NB4 (cell line): ENCODE measurements around the gene DIRAS1.

Experiments used
- CTCF ChIP-seq: IDR thresholded peaks from one replicate; pipeline ENCODE4 v1.5.1; 2012; ENCODE audit warnings: low read depth, low read length
- MAX ChIP-seq: IDR thresholded peaks from 2 replicates; pipeline ENCODE4 v1.6.1; 2011; ENCODE audit warnings: low read depth, low read length
- MYC ChIP-seq: IDR thresholded peaks from 2 replicates; pipeline ENCODE4 v1.6.1; 2011; ENCODE audit warnings: low read depth, low read length
- POLR2A ChIP-seq: IDR thresholded peaks from 2 replicates; pipeline ENCODE4 v1.6.1; 2011; ENCODE audit warnings: mild to moderate bottlenecking; ENCODE audit not compliant: insufficient read length; ENCODE audit errors: extremely low read depth

DNA sequence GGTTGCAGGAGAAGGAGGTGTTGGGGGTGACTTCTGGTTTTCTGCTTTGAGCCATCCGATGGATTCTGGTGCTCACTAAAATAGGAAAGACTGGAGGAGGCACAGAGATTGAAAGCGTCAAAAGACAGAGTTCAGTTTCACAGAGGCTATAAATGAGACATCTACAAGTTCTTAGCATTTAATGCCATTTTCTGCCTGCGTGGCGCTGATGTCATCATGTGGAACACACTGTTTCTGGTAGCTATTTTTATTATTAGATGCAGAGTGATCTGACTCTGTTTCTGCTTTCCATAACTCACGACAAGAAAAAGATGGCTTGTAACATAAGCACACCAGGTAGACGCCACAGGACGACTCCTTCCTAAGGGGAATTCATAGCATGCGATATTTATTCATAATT is 21.9 kb upstream of the DIRAS1 start:
- TF ChIP-seq CTCF, result no peak
- no peak for TF ChIP-seq MYC
- TF ChIP-seq POLR2A, result no peak
- no peak for TF ChIP-seq MAX
